Hematopoietic multipotent progenitor cell treated with erythropoietin and hydrocortisone succinate and interleukin-3 and kit ligand, for 4 days (in vitro differentiated cells): ENCODE measurements around the gene DMXL2.
"Not testable (repeated sequence)": the region's sequence is repeated elsewhere in the genome, so short reads cannot be mapped to it uniquely, and the experiment has no call there.

Experiments used
- DNase-seq: peaks from one replicate; pipeline ENCODE4 v3.0.0-alpha.2; 2015

DMXL2 gene

GRCh38 chr15:51621155-51621765 lies 1.3 kb downstream of the DMXL2 start:
- no peak for DNase-seq

DNA sequence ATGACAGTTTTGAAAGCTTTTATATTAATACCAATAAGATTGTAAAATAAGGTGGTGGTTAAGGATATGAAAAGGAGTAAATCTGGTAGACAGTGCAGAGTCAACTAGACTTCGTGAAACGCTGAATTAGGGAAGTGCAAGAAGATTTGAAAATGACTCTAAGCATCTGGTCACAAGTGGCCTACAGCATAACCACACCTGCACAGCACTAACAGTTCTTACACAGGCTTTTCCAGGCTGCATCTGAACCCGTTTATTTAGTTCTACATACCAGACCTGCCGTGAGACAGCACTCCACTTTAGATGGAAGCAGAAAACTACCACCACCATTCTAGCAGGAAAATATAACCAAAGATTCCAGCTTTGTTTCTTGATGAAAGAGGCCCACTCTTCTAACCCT lies 1.9 kb downstream of the DMXL2 start:
- DNase-seq: peak; percentile 46

GRCh38 chr15:51620122-51620521 lies 2.4 kb downstream of the DMXL2 start:
- no peak for DNase-seq

DNA sequence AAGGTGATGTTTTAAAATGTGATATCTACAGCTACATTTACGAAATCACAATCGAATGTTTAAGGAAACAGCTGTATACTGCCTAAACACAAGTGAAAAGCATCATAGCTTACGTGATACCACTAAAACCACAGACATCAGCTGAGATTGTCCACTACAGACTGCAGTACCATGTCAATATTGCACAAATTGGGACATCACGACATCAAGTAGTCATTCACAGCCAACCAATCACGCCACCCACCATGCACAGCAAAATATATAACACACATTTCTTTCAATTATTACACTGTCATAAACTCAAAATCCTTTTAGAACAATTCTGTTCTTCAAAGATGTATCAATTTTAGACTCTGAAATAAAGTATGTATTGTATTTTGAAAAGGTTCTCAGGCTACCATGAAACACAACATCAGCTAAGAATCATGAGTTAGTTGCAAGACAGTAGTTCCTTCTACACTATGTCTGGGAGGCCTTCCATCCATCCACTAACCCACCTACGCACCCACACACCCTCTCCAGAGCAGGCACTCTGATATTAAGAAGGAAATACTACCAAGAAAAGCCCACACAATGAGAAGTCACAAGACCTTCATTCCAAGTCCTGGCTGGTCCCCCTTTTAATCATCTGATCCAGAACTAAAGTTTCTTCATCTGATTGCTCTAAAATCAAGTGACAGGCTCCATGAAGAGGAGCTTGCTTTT lies 3.1 kb downstream of the DMXL2 start:
- DNase-seq: peak; percentile 29

- DNase-seq: no peak
These were observed 4.7 kb downstream of the DMXL2 start for GRCh38 chr15:51617886-51618285.

DNA sequence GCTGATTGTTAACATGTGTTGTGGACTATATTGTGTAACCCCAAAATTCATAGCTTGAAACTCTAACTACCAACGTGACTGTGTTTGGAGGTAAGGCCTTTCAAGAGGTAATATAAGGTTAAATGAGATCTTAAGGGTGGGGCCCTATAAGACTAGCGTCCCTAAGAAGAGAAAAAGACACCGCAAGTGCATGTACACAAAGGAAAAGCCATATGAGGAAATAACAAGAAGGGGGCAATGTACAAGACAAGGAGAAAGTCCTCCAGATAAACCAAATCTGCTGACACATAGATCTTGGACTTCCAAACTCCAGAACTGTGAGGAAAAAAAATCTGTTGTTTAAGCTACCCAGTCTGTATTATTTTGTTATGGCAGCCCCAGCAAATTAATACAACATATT lies 8.6 kb downstream of the DMXL2 start:
- DNase-seq: no peak

DNA sequence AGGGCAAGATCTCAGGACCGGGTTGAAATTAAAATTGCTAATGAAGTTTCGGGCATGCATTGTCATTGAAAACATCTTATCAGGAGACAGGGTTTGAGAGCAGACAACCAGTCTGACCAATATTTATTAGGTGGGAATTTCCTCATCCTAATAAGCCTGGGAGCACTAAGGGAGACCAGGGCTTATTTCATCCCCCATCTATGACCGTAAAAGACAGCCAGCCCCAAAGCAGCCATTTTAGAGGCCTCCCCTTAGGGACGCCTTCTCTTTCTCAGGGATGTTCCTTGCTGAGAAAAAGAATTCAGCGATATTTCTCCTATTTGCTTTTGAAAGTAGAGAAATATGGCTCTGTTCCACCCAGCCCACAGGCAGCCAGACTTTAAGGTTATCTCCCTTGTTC lies 9.9 kb downstream of the DMXL2 start:
- not testable (repeated sequence) for DNase-seq

- DNase-seq: not testable (repeated sequence)
These were observed 19.1 kb downstream of the DMXL2 start for GRCh38 chr15:51603462-51603948.

DNA sequence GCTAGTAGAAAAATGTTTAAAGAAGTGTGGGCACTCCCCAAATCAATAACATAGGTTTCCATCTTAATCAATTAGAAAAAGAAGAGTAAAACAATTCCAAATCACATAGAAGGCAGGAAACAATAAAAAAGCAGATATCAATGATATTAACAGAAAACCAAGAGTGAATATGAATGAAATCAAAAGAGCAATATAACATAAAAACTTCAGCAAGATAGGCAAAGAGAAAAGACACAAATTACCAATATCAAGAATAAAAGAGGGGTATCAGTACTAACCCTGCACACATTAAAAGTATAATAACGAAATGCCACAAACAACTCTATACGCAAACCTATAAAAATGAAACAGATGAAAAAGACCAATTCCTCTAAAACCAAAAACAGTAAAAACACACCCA lies 19.6 kb downstream of the DMXL2 start:
- DNase-seq: no peak

DNA sequence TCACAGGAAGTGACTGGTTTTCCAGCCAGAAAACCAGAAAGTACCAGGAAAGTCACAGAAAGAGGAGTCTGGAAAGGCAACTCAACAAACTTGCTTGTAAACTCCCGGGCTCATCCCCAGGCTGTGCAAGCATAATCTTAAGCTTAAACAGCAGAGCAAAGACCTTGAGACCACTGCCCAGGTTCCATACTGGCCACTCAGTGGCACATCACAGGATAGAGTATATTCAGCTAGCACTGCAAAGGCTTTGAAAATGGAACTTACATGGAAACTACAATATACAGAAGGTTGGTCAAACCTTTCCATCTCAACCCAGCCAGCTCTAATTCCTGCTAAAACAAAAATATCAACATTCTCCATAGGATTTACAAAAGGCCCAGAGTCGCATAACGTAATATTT lies 20.1 kb downstream of the DMXL2 start:
- DNase-seq: no peak

DNA sequence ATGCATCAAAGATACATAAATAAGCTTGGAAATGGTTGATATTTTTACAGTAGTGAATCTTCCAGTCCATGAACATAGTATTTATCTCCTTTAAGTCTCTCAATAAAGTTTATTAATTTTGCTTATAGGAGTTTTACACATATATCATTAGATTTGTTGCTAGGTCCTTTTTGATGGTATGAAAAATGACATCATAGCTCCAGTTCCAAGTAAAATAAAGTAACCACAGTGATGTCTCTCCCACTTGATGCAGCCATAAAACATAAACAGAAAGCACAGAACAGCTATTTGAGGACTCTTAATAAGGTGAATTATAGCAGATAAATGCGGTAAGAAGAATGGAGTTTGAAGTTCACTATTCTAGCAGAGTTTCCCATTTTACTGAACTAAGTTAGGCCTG lies 20.8 kb downstream of the DMXL2 start:
- DNase-seq: no peak

DNA sequence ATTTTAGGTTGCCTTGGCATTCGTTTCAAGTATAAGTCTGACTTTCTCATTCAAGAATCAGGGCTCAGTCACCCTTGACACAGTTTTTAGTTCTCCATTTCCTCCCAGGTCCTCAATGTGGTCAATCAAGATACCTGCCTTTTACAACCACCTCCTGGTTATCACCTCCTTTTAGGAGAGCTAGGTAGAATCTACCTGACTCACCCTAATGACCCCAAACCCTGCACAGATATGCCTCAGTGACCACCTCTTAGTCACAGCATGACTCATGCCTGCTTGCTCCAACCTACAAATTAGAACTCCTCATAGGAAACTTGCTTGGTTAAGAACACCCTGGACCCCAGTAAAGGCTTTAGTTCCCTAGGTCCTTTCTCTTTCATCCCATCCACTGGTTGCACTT lies 22.5 kb downstream of the DMXL2 start:
- DNase-seq: no peak

DNA sequence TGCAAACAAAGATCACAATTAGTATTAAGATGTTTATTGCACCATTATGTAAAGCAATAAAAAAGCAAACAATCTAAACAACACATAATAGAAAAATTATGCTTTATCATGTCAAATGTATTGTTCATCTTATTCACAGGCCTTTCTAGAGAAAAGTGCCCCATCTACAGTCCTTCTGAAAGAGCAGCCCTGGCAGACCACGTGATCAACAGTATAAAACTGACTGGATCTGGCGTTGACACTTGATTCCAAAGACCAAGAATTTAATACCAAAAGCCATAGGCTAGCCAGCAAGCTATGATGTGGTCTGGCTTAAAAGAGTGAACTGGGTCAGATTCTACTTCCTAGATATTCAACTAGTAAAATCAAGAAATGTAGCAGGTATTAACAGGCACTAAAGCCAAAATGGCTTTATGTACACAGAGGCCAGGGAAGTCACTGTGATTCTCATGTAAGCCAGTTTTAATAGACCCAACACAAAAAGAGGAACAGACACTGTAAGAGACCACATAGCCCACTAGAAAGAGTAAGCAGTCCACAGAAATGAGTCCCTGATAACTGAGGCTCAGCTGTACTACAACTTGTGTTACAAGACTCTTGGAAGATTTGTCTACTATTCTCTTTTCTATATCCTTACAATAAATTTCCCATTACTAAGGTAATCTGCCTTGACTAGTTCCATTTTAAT lies 32.5 kb downstream of the DMXL2 start:
- peak; percentile 37 for DNase-seq

- DNase-seq: no peak
These were observed 33.6 kb downstream of the DMXL2 start for GRCh38 chr15:51588966-51589365.

DNA sequence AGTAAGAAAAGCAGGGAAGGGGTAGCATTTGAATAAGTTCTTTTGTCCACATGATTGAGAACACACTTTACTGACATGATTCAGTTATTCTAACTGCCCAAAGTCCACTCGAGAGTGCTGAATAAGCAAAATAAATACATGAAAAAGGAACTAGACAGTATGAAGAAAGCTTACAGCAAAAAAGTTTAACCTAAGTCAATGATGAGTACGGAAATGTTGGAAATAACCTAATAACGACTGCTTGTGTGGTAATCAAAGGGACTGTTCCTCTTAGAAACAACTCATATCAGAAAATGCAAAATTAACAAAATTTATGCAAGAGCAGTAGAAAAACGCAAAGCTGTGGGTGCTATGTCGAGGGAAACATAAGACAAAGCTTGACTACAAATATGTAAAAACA lies 36.6 kb downstream of the DMXL2 start:
- DNase-seq: no peak

DNA sequence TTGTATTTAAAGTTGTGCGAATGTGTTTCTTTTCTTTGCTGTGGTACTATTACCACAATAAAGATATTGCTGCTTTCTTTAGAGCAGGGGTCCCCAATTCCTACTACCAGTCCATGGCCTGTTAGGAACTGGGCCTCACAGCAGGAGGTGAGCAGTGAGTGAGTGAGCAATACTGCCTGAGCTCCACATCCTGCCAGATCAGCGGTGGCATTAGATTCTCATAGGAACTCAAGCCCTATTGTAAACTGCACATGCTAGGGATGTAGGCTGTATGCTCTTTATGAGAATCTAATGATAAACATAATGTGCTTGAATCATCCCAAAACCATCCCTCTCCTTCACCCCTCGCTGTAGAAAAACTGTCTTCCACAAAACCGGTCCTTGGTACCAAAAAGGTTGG lies 41.6 kb downstream of the DMXL2 start:
- no peak for DNase-seq

DNA sequence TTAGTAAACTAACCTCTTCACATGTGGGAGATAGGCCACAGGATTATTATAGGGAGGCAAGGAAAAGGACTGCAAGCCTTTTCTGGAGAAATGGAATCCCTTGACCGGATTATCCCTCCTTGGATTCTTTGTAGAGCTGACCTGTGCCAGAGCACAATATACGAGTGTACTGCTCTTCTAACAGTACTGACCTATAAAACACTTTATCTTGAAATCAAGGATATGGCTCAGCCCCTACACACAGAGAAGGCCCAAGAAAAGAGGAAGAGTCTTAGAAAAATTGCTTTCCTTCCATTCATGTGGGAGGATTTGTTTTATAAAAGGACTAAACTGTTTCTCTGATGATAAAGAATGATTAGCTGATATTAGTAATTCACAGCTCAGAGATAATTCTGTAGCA lies 42.2 kb downstream of the DMXL2 start:
- peak; percentile 59 for DNase-seq

DNA sequence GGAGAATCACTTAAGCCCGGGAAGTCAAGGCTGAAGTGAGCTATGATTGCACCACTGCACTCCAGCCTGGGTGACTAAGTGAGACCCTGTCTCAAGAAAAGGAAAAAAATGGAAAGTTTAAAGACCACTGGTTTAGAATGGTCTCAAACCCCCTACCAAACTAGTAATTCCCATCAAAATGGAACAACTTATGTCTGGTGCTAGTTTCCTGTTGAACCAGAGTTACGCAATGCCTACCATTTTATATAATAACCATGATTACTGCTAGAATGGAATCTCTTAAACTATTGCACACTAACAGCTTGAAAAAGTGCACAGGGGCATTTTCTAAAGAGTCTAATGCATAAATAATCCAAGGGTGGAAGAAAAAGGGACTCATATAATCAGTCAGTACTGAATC lies 43.6 kb downstream of the DMXL2 start:
- DNase-seq: no peak

- no peak for DNase-seq
These were observed 44.8 kb downstream of the DMXL2 start for GRCh38 chr15:51577636-51578304.

GRCh38 chr15:51576911-51577500 lies 45.6 kb downstream of the DMXL2 start:
- DNase-seq: peak; percentile 29

- no peak for DNase-seq
These were observed 46.2 kb downstream of the DMXL2 start for GRCh38 chr15:51576286-51576850.

GRCh38 chr15:51575775-51576174 lies 46.8 kb downstream of the DMXL2 start:
- DNase-seq: no peak

DNA sequence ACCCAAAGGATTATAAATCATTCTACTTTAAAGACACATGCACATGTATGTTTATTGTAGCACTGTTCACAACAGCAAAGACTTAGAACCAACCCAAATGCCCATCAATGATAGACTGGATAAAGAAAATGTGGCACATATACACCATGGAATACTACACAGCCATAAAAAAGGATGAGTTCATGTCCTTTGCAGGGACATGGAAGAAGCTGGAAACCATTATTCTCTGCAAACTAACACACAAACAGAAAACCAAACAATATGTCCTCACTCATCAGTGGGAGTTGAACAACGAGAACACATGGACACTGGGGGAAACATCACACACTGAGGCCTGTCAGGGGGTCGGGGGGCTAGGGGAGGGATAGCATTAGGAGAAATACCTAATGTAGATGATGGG lies 49.2 kb downstream of the DMXL2 start:
- DNase-seq: not testable (repeated sequence)
